Measurements from ENCODE around the gene RAPGEF2. TPM values are rescaled to one million over a fixed set of nuclear protein-coding genes. Genes with fewer than 3 reads are reported as not detected.

The RAPGEF2 gene
- total and polyA plus RNA-seq, 2 experiments from 2014 or later = 8.4 to 79.3 TPM

DNA sequence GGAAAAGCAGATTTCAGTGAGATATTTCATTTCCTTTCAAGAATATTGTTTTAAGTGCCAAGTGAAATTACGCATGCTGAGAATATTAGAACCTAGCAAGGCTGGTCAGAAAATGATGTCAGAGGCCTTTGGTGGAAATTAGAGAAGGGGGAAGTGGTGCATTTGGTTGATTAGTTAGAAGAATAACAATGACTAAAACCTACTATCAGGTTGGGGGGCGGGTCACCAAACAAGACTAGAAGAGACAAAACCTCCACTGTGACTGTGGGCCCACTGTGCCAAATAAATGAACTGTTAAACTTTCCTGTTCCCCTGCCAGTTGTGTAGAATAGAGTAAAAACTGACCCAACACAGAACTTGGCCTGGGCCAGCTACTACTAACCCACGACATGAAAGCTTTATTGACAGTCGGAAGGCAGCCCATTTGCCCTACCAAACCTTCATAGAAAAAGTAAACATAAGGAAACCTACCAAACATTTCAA, 2.9 kb downstream of the RAPGEF2 start:
- H3K4me2 ChIP-seq = peak overlapping the region; percentile 85
- H3K36me3 ChIP-seq (replicated peaks; ENCODE audit: insufficient read depth, low read depth) = no peaks in the 10 kb centered on the region
- H3K9me3 ChIP-seq (ENCODE audit: low read depth) = no peaks in the 10 kb centered on the region
- peaks cover 19% of the 10 kb centered on the region for H3K4me1 ChIP-seq (ENCODE audit: insufficient read depth)
- DNase-seq (ENCODE audit: low spot score) = no peak
- peak overlapping the region; percentile 86 for H3K4me3 ChIP-seq
- H3K27me3 ChIP-seq = no peaks in the 10 kb centered on the region
- peaks cover 62% of the 10 kb centered on the region for H4K20me1 ChIP-seq (ENCODE audit: insufficient read depth, poor library complexity, severe bottlenecking)
- H3K9me2 ChIP-seq (replicated peaks; ENCODE audit: insufficient read depth) = no peaks in the 10 kb centered on the region
- H3K79me2 ChIP-seq = peaks cover 72% of the 10 kb centered on the region
- peak overlapping the region; percentile 79 for H3K27ac ChIP-seq
- 49% methylated on average over 4 of the region's 4 CpGs for WGBS (ENCODE audit: low lambda C conversion rate, missing lambda C conversion rate)
- TF ChIP-seq EZH2 (IDR thresholded peaks at IDR 0.05; ENCODE audit: borderline replicate concordance) (no peak), EZH2phosphoT487 (IDR thresholded peaks at IDR 0.05; ENCODE audit: low read depth, severe bottlenecking, unreplicated experiment) (no peak)
- TF ChIP-seq, protein P1, sequence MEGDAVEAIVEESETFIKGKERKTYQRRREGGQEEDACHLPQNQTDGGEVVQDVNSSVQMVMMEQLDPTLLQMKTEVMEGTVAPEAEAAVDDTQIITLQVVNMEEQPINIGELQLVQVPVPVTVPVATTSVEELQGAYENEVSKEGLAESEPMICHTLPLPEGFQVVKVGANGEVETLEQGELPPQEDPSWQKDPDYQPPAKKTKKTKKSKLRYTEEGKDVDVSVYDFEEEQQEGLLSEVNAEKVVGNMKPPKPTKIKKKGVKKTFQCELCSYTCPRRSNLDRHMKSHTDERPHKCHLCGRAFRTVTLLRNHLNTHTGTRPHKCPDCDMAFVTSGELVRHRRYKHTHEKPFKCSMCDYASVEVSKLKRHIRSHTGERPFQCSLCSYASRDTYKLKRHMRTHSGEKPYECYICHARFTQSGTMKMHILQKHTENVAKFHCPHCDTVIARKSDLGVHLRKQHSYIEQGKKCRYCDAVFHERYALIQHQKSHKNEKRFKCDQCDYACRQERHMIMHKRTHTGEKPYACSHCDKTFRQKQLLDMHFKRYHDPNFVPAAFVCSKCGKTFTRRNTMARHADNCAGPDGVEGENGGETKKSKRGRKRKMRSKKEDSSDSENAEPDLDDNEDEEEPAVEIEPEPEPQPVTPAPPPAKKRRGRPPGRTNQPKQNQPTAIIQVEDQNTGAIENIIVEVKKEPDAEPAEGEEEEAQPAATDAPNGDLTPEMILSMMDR (IDR thresholded peaks at IDR 0.05; ENCODE audit: poor library complexity) = no peak
- no peak overlapping the region for H2AFZ ChIP-seq

- H3K27me3 ChIP-seq = no peaks in the 10 kb centered on the region
- H4K20me1 ChIP-seq (ENCODE audit: insufficient read depth, poor library complexity, severe bottlenecking) = peaks cover 70% of the 10 kb centered on the region
- no peak overlapping the region for H3K27ac ChIP-seq
- H3K79me2 ChIP-seq = peaks cover 80% of the 10 kb centered on the region
- peak overlapping the region; percentile 86 for H3K4me3 ChIP-seq
- no peak overlapping the region for H2AFZ ChIP-seq
- H3K4me1 ChIP-seq (ENCODE audit: insufficient read depth) = peaks cover 19% of the 10 kb centered on the region
- 66% methylated on average over 4 of the region's 4 CpGs for WGBS (ENCODE audit: low lambda C conversion rate, missing lambda C conversion rate)
- no peaks in the 10 kb centered on the region for H3K36me3 ChIP-seq (replicated peaks; ENCODE audit: insufficient read depth, low read depth)
- TF ChIP-seq EZH2phosphoT487 (IDR thresholded peaks at IDR 0.05; ENCODE audit: low read depth, severe bottlenecking, unreplicated experiment) (no peak), EZH2 (IDR thresholded peaks at IDR 0.05; ENCODE audit: borderline replicate concordance) (no peak)
- TF ChIP-seq, protein P1 (IDR thresholded peaks at IDR 0.05; ENCODE audit: poor library complexity) = no peak
- no peak for DNase-seq (ENCODE audit: low spot score)
- no peaks in the 10 kb centered on the region for H3K9me3 ChIP-seq (ENCODE audit: low read depth)
- no peaks in the 10 kb centered on the region for H3K9me2 ChIP-seq (replicated peaks; ENCODE audit: insufficient read depth)
- peak overlapping the region; percentile 85 for H3K4me2 ChIP-seq
Observed at GRCh38 chr4:159106636-159107035, 3.8 kb downstream of the RAPGEF2 start.

DNA sequence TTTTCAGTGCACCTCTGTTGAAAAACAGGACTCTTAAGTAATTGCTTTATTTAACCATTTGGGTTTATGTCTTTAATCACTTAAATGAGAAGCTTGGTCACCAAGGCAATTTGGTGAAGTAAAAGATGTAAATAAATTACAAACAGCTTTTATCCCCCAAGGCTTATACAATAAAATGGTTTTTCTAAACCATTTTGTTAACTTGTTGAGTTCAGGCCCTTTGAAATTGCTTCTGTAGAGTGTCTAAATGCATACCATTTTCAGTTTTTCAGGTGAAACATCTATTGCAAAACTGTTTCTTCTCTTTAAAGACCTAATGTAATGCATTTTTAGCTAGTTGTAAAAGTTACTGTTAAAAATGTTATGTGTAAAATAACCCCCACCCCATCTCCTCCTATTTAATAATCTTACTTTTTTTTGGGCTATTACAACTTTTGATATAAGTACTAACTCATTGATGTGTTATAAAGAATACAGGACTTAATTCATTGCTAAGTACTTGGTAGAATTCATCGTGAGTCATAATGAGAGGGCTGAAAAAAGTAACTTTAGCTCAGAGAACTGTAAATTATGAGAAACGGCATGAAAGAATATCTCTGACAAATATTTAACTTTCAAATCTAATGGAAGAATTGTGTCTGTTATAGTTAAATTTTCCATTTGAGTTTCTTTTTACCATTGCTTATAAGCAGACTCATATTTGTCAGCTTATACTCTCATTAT, 4.5 kb downstream of the RAPGEF2 start:
- H3K9me3 ChIP-seq (ENCODE audit: low read depth) = no peaks in the 10 kb centered on the region
- H3K79me2 ChIP-seq = peaks cover 88% of the 10 kb centered on the region
- H3K27me3 ChIP-seq = no peaks in the 10 kb centered on the region
- no peaks in the 10 kb centered on the region for H3K9me2 ChIP-seq (replicated peaks; ENCODE audit: insufficient read depth)
- H3K4me3 ChIP-seq = no peak overlapping the region
- peaks cover 19% of the 10 kb centered on the region for H3K4me1 ChIP-seq (ENCODE audit: insufficient read depth)
- no peak overlapping the region for H3K27ac ChIP-seq
- no peak for TF ChIP-seq EZH2phosphoT487 (IDR thresholded peaks at IDR 0.05; ENCODE audit: low read depth, severe bottlenecking, unreplicated experiment)
- TF ChIP-seq EZH2 (IDR thresholded peaks at IDR 0.05; ENCODE audit: borderline replicate concordance) = no peak
- TF ChIP-seq, protein P1 (IDR thresholded peaks at IDR 0.05; ENCODE audit: poor library complexity) = no peak
- WGBS (ENCODE audit: low lambda C conversion rate, missing lambda C conversion rate) = 31% methylated on average over 2 of the region's 2 CpGs
- no peak overlapping the region for H2AFZ ChIP-seq
- peak overlapping the region; percentile 85 for H3K4me2 ChIP-seq
- DNase-seq (ENCODE audit: low spot score) = no peak
- H3K36me3 ChIP-seq (replicated peaks; ENCODE audit: insufficient read depth, low read depth) = no peaks in the 10 kb centered on the region
- H4K20me1 ChIP-seq (ENCODE audit: insufficient read depth, poor library complexity, severe bottlenecking) = peaks cover 76% of the 10 kb centered on the region

All from hepatocyte (in vitro differentiated cells).